Right forelimb (tissue), 1 donor: ENCODE data around the gene GMPPB.
A peak's percentile ranks its signal among the peaks of the same experiment; 100 is the strongest.
"Not testable (repeated sequence)": the region's sequence is repeated elsewhere in the genome, so short reads cannot be mapped to it uniquely, and the experiment has no call there.

Experiments used
- DNase-seq: peaks from one replicate; pipeline ENCODE4 v3.0.0-alpha.2; 2018

Gene GMPPB

DNA sequence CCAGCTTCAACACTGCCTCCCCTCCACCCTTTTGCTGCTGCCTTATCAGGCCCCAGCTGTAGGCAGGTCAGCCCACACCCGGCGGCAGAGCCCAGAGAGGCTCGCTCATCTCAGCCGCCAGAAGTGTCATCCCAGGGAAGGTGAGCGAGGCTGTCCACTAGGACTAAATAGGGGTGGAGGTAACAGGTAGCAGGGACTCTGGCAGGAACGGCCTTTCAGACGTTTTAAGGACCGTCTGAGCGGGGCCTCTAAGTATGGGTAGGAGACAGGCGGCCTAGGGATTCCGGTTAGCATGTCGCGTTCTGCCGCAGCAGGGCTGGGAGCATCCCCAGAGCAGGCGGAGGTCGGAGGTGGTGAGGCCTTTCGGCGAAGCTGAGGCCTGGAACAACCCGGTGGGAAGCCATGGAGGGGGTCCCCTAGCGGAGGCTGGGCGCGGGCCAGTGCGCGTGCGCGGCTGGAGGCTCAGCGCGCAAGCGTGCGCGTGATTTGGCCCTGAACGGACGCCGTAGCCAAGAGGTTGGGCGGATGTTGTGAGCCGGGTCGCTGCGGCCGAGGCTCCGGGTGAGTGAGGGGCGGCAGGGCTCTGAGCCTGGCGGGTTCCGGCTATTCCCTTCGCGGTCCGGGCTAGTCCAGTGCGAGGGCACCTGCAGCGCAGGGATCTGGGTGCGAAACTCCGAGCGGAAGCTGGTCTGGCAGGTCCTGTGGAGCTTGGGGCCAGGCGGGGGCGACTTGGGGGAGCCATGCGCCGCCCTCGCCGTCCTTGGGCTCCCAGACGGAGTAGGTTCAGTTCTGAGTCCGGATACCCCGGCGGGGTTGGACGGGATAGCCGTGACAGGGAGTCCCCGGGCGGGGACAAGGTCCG, 34.5 kb downstream of the GMPPB start, which contains the start of the genes MST1 and RNF123:
TSS of gene MST1 (minus strand) at position 429 of the 862 bp plus-strand sequence. CDS start 783 bp downstream, outside the sequence.
TSS of gene RNF123 (plus strand) at position 512 of the 862 bp plus-strand sequence. CDS start 1,609 bp downstream, outside the sequence.
- peak; percentile 96 for DNase-seq

GRCh38 chr3:49688338-49689045, 35.3 kb downstream of the GMPPB start:
- DNase-seq: not testable (repeated sequence)

DNA sequence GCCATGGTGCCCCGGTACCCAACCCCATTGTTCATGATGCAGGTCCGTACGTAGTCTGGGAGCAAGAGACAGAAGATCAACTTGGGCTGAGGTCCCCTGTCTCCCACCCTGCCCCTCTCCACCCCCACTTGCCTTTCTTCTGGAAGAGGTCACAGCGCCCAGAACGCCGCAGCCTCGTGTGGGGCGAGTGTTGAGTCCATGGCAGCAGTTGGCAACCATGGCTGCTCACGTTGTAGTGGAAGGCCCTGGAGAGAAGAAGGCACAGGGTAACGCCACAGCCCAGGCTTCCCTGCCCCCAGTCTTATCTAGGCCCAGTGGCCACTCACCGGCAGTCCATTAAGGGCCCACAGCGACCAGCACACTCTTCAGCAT, 36.3 kb downstream of the GMPPB start:
- DNase-seq: not testable (repeated sequence)

DNA sequence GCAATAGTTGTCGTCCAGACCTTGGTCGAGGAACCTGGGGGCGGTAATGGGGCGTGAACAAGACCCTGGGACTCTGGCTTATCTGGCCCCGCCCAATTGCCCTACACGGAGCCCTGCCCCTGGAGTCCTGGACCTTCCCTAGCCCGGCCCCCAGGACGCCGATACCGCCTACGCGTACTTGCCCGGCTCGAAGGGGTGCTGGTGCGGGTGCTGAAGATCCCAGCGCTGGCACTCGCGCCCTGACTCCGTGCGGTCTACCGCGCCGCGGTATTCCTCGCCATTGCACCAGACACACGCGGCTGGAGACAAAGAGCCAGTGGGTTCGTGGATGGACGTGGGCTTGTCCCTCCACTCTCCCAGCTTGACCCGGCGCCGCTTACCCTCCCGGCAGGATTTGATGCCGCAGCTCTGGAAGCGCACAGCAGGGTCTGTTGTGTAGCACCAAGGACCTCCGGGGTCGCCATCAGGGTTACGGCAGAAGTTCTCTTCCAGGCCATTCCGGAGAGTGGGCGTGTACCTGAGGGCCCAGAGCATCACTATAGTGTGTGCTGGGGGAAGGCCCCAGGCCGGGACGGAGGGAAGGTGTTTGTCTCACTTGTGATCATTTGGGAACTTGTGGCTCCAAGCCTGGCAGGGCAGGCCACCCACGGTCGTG, 36.9 kb downstream of the GMPPB start:
- not testable (repeated sequence) for DNase-seq

GRCh38 chr3:49686346-49686745, 37.4 kb downstream of the GMPPB start:
- not testable (repeated sequence) for DNase-seq

- DNase-seq: not testable (repeated sequence)
Measured at GRCh38 chr3:49685846-49686245, 37.9 kb downstream of the GMPPB start.

DNA sequence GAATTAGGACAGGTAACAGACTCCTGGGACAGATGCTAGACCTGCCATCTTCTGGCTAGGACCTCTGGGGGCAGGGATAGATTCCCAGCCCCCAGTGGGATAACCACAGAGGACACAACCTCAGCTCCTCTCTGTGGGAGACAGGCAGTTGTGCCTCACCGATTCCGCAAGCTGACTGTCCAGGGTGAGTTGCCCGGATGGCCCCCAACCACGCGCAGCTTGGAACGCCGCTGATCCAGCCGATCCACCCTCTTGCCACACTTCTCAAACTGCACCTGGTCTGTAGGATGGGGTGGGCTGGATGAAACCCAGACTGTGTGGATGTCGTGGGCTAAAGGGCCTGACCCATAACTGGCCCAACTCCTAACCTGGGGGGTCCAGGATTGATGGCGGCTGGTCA, 38.6 kb downstream of the GMPPB start:
- DNase-seq: not testable (repeated sequence)

GRCh38 chr3:49684453-49684852, 39.3 kb downstream of the GMPPB start:
- not testable (repeated sequence) for DNase-seq

- DNase-seq: no peak
Measured at GRCh38 chr3:49683162-49683561, 40.6 kb downstream of the GMPPB start.

- DNase-seq: no peak
Measured at GRCh38 chr3:49681543-49681942, 42.2 kb downstream of the GMPPB start.

DNA sequence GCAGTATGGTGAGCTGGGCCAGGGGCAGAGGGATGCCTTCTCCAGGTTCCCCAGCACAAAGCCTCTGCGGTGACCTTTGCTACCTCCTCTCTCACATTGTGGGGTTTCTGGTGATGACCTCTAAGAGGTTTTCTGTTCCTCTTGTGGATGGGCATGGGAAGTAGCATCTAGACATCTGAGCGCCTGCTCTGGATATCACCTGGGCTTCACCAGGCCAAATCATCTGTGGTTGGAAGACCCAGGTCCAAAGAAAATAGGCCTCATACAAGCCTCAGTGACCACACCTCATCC, 42.6 kb downstream of the GMPPB start:
- no peak for DNase-seq

DNA sequence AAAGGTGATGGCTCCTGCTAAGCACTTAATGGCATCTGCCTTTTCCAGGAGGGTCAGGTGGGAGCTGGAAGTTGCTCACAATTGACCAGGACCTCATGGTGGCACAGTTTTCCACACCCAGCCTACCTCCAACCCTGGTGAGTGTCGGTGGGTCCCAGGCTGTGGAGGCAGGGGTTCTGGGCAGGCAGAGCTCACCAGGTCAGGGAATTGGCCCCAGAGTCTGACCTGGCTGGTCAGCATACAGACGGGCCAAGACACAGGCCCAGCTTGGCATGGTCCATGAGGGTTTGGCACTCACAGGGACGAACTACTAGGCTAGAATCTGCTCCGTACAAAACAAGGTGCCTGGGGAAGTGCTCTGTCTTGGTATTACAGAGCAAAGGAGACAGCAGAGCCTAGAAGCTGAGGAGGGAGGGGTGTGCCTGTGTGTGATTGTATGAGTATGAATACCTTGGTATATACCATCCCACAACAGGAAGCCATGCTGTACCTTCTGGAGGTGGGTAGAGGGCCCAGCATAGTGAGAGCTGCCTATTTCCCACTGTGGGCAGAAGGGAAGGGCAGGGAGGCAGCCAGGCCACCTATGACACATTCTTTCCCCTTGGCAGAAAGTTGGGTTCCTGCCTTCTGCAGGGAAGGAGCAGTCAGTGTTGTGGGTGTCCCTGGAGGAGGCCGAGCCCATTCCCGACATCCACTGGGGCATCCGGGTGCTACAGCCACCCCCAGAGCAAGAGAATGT, 43.1 kb downstream of the GMPPB start:
- no peak for DNase-seq

GRCh38 chr3:49675912-49676311, 47.8 kb downstream of the GMPPB start:
- no peak for DNase-seq

- no peak for DNase-seq
Measured at GRCh38 chr3:49674497-49674983, 49.2 kb downstream of the GMPPB start.

DNA sequence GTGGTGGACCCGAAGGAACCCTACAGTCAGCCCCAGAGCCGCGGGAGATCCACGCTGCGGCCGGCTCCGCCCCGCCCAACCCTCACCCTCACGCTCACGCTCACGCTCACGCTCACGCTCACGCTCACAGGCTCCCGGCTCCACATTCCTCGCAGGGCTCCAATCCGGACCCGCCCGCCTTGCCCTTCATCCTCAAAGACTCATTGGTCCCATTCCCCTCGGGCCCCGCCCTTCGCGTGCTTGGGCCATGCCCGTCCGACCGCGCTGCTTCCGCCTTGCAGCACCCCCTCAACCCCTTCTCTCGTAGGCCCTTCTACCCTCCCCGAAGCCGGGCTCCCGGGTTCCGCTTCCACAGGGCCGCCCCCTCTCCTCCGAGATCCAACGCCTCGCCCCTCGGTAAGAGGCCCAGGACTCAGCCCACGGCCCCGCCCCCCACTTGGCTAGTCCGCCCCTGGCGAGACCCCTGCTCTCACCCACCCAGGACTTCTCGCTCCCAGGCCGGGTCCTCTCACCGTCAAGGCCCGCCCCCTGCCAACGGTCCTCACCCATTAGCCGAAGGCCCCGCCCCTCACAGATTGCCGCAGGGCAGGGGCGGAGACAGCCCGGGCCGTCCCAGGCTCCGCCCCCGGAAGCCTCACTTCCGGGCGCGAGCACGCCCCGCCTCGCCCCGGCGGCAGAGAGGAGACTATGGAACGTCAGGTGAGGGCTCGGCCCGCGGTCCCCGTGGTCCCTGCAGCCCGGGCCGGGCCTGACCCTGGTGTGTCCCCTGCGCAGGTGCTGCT, 49.8 kb downstream of the GMPPB start, which contains the start of gene APEH:
TSS of gene APEH (plus strand) at position 637 of the 782 bp plus-strand sequence. CDS start at position 688, 51 bp downstream.
- peak; percentile 95 for DNase-seq

- no peak for DNase-seq
Measured at GRCh38 chr3:49673121-49673714, 50.5 kb downstream of the GMPPB start.

- DNase-seq: peak; percentile 77
Measured at GRCh38 chr3:49671291-49672288, 52.2 kb downstream of the GMPPB start.

GRCh38 chr3:49670940-49671290, 52.8 kb downstream of the GMPPB start:
- DNase-seq: no peak
